AG08396 (cell line): ENCODE data around the gene SRGAP2B.
"Not testable (repeated sequence)": the region's sequence is repeated elsewhere in the genome, so short reads cannot be mapped to it uniquely, and the experiment has no call there.

ENCODE experiments used
- DNase-seq: peaks from one replicate; pipeline ENCODE4 v3.0.0; 2012; ENCODE audit warnings: low spot score, mixed read lengths

SRGAP2B gene

DNA sequence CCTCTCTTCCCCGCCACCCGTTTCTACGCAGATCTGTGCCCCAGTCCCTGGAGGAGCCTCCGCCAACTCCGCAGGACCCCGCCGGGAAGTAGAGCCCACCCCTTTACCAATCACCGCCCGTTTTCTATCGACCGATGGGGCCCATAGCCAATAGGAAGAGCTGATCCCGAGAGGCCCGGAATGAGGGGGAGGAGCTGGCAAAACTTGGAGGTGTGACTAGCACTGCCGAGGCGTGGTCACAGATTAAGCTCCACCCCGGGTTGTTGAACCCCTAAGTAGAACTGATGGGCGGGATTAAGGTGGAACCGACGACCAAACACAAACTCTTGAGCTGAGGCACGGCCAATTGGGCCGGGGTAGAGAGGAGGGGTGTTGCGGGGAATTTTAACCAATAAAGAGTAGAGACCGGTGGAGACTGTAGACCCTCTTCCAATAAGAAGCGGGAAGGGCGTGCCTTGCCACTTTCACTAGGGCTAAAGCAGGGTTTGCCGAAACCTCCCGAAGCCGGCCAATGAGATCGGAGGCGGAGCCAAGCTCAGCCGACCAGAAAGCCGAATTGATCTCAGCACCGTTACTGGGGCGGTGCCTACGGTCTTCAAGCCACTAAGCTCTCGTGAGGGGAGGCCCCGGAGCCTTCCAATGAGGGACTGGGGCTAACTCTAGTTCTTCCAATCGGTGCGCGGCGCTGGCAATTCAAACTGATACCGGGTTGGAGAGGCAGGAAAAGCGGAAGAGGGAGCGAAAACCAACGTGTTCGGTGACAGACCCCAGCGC lies at the start of gene SRGAP2B, which contains the start of gene FAM72D:
SRGAP2B (minus strand) TSS at position 45 of the 774 bp plus-strand sequence. CDS start 2,427 bp downstream, outside the sequence.
FAM72D (plus strand) TSS at position 691 of the 774 bp plus-strand sequence. CDS start 874 bp downstream, outside the sequence.
- DNase-seq = not testable (repeated sequence)

- not testable (repeated sequence) for DNase-seq
These were observed 49.3 kb upstream of the SRGAP2B start for GRCh38 chr1:145144264-145144913.

DNA sequence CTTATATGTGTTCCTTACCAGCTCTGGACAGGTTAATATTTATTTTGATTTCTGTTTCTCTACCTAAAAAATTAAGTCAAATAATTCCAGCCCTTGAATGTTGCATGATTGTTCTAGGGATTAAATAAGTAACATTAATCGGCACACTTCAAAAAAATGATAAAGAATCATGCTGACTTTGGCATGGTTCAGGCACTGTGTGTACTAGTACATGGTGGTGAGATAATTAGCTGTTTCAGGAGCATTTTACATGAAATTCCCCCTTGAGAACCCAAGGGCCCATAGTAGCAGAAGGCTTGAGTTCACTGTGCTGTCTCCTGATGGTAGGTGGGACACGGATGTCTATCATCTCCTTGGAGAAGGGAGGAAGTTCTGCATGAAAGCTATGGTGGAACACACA lies 45.4 kb upstream of the SRGAP2B start:
- DNase-seq = not testable (repeated sequence)

DNA sequence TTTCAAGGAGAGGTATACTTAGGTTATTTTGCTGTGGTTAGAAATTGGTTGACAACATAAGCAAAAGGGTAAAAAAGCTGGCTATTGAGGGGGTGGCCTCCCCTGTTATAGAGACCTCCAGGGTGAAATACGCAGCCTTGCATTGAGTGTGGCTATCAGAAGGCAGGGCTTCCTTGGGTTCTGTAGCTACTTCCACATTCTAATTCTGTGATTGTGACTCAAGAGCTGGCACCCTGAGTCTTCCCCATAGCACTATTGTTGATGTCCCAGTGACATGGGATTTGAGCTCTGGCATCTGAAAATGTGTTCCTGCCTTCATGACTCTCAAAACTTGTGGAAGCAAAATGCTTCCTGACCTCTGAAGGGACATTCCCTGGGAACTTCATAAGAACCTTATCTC lies 39.3 kb upstream of the SRGAP2B start:
- DNase-seq = not testable (repeated sequence)

DNA sequence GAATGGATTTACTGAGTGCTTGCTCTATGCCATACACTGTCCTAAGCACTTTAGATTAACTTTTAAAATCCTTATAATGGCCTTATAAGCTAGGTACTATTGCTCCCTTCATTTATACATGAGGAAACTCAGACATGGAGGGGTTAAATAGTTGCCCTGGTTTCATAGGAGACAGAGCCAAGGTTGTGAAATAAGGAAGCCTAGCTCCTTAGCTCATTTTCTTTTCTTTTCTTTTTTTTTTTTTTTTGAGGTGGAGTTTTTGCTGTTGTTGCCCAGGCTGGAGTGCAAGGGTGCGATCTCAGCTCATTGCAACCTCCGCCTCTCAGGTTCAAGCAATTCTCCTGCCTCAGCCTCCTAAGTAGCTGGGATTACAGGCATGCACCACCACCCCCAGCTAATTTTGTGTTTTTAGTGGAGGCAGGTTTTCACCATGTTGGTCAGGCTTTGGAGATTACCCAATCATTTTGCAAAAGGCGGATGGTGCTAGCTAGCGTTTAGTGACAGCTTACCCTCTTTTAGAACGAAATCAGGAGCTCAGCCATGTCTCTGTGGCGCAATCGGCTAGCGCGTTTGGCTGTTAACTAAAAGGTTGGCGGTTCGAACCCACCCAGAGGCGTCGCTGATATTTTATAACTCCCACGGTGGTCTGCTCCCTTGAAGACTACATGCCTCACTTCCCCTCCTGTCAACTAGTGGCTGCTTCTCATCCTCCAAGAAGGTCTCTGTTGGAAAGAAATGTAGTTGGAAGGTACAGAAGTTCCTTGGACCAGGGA lies 33.8 kb upstream of the SRGAP2B start:
- DNase-seq = not testable (repeated sequence)

DNA sequence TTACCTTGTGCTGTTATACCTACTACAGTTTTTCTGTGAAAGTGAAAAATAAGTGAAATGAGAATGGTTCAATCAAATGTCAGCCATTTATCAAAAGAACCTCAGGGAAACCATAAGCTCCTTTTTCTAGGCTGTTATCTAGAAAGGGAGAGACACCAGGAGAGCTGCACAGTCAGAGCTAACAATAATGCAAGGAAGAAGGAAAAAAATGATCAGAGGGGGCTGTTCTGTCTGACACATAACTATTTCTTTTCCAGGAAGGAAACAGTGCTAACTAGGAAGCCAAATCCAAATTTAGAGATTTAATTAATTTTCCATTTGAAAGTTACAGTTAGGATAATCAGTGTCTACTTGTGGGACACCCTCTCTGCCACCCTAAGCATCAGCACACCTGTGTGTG lies 32.0 kb upstream of the SRGAP2B start:
- DNase-seq = not testable (repeated sequence)

GRCh38 chr1:145125112-145125511 lies 30.0 kb upstream of the SRGAP2B start:
- not testable (repeated sequence) for DNase-seq

GRCh38 chr1:145123992-145124641 lies 29.0 kb upstream of the SRGAP2B start:
- DNase-seq = not testable (repeated sequence)

DNA sequence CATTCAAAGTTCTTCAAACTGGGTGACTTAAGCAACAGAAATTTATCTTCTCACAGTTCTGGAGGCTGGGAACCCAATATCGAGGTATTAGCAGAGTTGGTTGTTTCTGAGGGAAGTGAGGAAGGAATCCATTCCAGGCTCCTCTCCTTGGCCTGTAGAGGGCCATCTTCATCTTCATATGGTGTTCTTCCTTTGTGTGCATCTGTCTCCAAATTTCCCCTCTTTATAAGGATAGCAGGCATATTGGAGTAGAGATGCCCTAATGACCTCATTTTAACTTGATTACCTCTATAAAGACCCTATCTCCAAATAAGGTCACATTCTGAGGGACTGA lies 27.9 kb upstream of the SRGAP2B start:
- DNase-seq = not testable (repeated sequence)

DNA sequence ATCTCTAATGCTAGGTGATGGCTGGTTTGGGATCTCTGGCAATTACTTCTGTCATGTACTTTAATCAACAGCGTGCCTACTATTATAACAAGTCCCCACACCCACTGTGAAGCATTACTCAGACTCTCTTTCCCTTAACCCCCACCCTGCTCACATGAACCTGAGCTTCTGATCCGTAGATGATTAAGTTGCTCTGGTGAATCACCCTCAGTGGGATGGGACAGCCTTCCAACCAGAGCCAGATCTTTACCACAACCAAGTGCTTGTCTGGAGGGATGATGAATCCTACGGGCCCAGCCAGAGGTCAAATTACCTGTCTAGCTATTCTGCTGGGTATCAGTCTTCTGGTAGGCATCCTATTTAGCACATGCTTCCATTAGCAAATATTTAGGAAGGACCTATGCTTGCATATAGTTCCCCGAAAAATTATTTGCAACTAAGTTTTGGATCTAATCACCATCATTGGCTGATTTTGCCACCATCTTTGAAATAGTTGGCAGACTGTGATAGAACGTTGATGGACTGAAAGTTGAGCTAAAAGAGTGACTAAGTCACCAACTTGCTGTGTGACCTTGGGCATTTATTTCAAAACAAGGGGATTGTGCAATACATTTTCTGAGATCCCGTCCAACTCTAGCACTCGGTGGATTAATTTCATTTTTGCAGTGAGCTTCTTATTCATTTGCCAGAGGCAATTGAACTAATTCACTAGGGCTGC lies 27.4 kb upstream of the SRGAP2B start:
- not testable (repeated sequence) for DNase-seq

DNA sequence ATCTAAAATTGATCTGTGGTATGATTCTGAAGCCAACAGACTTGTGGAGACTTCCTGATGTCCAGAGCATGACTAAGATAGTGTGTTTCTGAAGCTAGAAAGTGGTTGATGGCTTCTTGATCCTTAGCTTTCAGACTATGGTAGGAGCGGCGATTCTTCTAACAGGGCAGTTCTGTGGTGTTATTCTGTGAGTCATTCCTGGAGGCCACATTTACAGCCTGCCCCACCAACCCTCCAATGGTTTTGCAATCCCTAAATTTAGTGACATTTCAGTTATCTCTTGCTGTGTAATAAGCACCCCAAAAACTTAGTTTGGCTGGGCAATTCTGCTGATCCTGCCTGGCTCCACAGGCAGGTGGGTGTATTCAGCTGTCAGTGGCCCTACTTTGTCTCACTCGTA lies 24.7 kb upstream of the SRGAP2B start:
- not testable (repeated sequence) for DNase-seq

DNA sequence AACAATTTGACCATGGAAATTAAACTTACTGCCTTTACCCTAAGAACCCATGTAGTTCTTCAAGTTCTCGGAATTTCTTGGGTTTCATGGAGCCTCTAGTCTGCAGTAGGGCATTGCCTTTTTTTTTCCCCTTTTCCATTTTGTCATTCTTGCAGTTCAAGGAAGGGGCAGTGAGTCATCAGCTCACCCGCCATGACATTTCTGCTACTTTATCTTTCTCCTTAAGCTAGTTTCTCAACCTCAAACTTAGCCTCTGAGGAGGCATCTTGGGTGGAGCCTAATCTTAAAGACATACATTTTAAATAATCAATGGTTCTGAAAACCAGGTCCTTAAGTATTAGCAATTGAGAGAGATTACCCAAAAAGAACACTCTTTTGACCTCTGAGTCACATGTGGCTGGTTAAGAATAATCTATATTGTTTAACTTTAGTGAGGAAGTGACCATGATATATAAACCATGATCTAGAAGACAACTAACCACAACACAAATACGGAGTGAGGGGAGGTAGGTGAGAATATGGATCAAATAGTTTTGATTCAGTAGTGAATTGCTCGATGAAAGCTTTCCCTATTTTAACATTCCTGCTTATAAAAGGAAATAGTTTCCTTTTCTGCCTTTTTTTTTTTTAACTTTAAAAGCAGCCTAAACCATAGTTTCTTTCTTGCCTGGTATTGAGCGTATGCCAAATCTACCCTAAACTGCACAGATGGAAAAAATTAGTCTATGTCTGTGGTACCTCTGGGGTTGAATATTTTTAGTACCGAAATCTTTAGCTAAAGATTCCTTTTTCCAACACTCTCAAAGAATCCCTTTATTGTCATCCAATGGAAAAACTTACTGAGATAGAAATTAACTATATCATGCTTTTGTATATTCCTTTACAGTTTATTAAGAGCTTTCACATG lies 20.7 kb upstream of the SRGAP2B start:
- DNase-seq = not testable (repeated sequence)

GRCh38 chr1:145114560-145115057 lies 19.5 kb upstream of the SRGAP2B start:
- DNase-seq = not testable (repeated sequence)

DNA sequence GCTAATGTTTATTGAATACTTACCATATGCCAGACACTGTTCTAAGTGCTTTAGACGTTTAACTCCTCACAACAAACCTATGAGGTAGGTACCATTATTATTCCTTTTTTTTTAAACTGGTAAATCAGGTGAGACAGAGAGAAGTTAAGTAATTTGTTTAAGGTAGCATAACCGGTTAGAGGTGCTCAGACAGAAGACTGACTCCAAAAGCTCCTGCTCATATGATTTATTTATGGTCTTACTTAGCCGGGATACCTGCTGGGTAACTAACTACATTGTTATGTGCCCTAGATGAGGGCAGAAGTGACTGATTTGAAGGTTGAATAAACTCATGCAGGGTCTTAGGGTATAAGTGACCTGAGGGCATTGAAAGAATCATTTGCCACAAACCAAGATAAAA lies 17.6 kb upstream of the SRGAP2B start:
- not testable (repeated sequence) for DNase-seq

DNA sequence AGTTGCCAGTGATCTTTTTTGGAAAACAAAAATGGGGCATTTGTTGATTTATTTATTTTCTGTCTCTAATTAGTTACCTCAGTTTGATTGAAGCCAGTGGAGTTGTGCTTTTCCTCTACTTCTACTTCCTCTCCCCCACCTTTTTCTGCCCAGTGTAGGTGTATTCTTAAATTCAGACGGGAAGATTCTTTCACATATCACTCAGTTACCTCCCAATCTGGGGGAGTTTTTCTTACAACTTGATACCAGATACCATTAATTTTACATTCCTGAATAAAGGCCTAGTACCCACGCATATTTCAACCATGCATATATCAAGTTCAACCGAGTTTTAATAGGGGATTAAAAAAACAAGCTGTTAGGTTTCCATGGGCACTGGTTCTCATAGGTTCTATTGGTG lies 16.5 kb upstream of the SRGAP2B start:
- DNase-seq = not testable (repeated sequence)

DNA sequence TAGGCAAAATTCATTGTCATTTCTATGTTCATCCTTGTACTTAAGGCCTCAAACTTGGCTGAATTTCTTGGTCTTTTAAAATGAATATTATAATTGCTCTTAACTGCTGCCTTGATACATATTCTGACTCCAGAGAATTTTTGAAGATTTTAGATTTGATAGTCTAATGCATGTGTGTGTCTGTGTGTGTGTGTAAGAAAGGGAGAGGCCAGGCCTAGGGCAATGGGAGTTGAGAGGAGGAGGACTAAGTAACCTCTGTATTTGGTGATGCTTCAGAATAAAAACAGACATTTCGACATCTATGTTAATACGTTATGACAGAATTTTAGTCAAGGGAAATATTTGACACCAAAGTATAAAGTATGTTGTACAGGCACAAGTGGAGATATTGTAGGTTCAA lies 8.2 kb upstream of the SRGAP2B start:
- DNase-seq = not testable (repeated sequence)

DNA sequence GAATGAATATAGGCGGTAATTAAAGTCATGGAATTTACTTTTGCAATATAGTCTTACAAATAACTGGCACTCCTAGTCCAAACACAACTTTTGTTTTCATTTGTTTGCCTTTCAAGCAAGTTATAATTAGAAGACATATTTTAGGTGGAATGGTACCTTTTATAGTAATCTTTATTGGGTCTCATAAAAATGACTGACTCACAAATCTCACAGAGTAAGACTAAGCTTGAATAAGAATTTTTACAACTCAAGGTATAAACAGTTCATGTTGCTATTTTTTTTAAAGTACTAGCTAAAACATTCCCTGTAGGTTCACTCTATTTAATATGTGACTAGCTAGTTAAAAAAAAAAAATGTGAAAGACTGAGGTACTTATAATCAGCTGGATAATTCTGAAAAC lies 6.6 kb upstream of the SRGAP2B start:
- not testable (repeated sequence) for DNase-seq

- not testable (repeated sequence) for DNase-seq
These were observed 395 bp downstream of the SRGAP2B start for GRCh38 chr1:145094655-145095211.

- not testable (repeated sequence) for DNase-seq
These were observed 1.5 kb downstream of the SRGAP2B start for GRCh38 chr1:145093517-145094149.
